Natural killer cell (primary cell): Measurements from ENCODE around the gene AATK. TPM values are rescaled to one million over a fixed set of nuclear protein-coding genes. Genes with fewer than 3 reads are reported as not detected.

Source experiments
- ATAC-seq, 3 donors: fragments of 150-1000 bp in 2 of 3; fragments of 200-7000 bp in 1 of 3; cut with Tn5 transposase; 1 replicate in 1 of 3; 2 replicates in 2 of 3; pipeline ENCODE4 v1.10.0; 2021; ENCODE audit warnings: mild to moderate bottlenecking in 2 of 3, moderate library complexity in 2 of 3
- DNase-seq, 2 donors: peaks; one replicate each; pipeline versions ENCODE4 v3.0.0 to v3.0.0-alpha.2; 2013 to 2021; ENCODE audit warnings: mixed read lengths in 1 of 2
- H3K27ac ChIP-seq: one replicate; pipeline ENCODE4 v1.5.1; 2013; ENCODE audit warnings: mild to moderate bottlenecking, low read length
- H3K27me3 ChIP-seq: one replicate; pipeline ENCODE4 v1.6.1; 2013; ENCODE audit warnings: low read length; ENCODE audit not compliant: control insufficient read depth, insufficient read depth
- H3K36me3 ChIP-seq: one replicate; pipeline ENCODE4 v1.6.1; 2013; ENCODE audit warnings: low read length; ENCODE audit not compliant: control insufficient read depth, insufficient read depth
- H3K4me1 ChIP-seq: one replicate; pipeline ENCODE4 v1.6.1; 2013; ENCODE audit warnings: low read length; ENCODE audit not compliant: control insufficient read depth, insufficient read depth
- H3K4me3 ChIP-seq: one replicate; pipeline ENCODE4 v1.5.1; 2013; ENCODE audit warnings: low read length
- H3K9me3 ChIP-seq: one replicate; pipeline ENCODE4 v1.6.1; 2013; ENCODE audit warnings: low read length; ENCODE audit not compliant: control insufficient read depth, insufficient read depth
- H3K27ac Mint-ChIP-seq, 2 donors: one replicate each; pipeline ENCODE4 v1.8.0; 2022; ENCODE audit warnings: mild to moderate bottlenecking in 2 of 2, mixed read lengths in 2 of 2, moderate library complexity in 1 of 2
- H3K27me3 Mint-ChIP-seq, 2 donors: one replicate each; pipeline ENCODE4 v1.8.0; 2022; ENCODE audit warnings: low read depth in 2 of 2, mixed read lengths in 2 of 2
- H3K36me3 Mint-ChIP-seq: one replicate; pipeline ENCODE4 v1.8.0; 2022; ENCODE audit warnings: mixed read lengths
- H3K4me1 Mint-ChIP-seq, 2 donors: one replicate each; pipeline ENCODE4 v1.8.0; 2022; ENCODE audit warnings: mixed read lengths in 2 of 2
- H3K4me3 Mint-ChIP-seq: one replicate; pipeline ENCODE4 v1.8.0; 2022; ENCODE audit warnings: mild to moderate bottlenecking, moderate library complexity, mixed read lengths
- H3K9me3 Mint-ChIP-seq, 2 donors: one replicate each; pipeline ENCODE4 v1.8.0; 2022; ENCODE audit warnings: mixed read lengths in 2 of 2
- WGBS: methylation state at CpG from one replicate; pipeline ENCODE4 v1.1.7; 2013; ENCODE audit warnings: missing lambda C conversion rate; ENCODE audit not compliant: insufficient coverage; 5-methylcytosine and 5-hydroxymethylcytosine counted together
- intact Hi-C: fragments of 100-400 bp; cut with micrococcal nuclease; formaldehyde crosslinking; loops from one replicate; pipeline ENCODE4 v1.14.2; 2022
- total RNA-seq, 4 donors: library from RNA; stranded (reverse); fragments of 120-200 nt in 1 of 4; gene quantifications; one replicate each; pipeline versions ENCODE4 v1.2.3 to v1.2.4, GENCODE V29; 2013 to 2022
- TF ChIP-seq, protein P1 (sequence below): fragments of 200-600 bp; IDR thresholded peaks from one replicate; pipeline ENCODE4 v1.8.0; 2022; ENCODE audit warnings: antibody characterized with exemption

Gene AATK, protein sequence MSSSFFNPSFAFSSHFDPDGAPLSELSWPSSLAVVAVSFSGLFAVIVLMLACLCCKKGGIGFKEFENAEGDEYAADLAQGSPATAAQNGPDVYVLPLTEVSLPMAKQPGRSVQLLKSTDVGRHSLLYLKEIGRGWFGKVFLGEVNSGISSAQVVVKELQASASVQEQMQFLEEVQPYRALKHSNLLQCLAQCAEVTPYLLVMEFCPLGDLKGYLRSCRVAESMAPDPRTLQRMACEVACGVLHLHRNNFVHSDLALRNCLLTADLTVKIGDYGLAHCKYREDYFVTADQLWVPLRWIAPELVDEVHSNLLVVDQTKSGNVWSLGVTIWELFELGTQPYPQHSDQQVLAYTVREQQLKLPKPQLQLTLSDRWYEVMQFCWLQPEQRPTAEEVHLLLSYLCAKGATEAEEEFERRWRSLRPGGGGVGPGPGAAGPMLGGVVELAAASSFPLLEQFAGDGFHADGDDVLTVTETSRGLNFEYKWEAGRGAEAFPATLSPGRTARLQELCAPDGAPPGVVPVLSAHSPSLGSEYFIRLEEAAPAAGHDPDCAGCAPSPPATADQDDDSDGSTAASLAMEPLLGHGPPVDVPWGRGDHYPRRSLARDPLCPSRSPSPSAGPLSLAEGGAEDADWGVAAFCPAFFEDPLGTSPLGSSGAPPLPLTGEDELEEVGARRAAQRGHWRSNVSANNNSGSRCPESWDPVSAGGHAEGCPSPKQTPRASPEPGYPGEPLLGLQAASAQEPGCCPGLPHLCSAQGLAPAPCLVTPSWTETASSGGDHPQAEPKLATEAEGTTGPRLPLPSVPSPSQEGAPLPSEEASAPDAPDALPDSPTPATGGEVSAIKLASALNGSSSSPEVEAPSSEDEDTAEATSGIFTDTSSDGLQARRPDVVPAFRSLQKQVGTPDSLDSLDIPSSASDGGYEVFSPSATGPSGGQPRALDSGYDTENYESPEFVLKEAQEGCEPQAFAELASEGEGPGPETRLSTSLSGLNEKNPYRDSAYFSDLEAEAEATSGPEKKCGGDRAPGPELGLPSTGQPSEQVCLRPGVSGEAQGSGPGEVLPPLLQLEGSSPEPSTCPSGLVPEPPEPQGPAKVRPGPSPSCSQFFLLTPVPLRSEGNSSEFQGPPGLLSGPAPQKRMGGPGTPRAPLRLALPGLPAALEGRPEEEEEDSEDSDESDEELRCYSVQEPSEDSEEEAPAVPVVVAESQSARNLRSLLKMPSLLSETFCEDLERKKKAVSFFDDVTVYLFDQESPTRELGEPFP (N-terminal part only)
- total RNA-seq = 10 to 100 TPM in 2 of 3 donors, 1 to 10 TPM in 1; 8.5 to 13.7 (median 10.4) TPM
- 2.4 TPM for total RNA-seq (2013)

DNA sequence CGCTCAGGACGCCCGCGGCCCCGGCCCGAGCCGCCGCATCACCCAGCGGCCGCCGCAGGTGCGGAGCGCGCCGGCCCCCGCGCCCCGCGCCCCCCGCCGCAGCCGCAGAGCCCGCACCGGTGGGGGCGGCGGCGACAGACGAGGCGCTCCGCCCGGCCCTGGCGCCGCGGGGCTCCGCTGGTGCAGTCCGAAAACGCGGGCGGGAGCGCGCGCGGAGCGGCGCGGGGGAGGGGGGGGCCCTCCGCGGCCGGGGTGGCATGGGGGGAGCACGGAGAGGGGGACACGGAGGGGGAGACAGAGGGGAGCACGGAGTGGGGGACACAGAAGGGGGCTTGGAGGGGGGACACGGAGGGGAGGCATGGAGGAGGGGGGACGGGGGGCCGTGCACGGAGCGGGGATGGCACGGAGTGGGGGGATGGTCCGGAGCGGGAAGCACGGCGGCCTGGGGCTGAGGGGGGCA lies at the start of gene AATK:
AATK (minus strand) TSS at position 189 of the 460 bp plus-strand sequence. CDS start 229 bp downstream, outside the sequence.
- H3K9me3 Mint-ChIP-seq = no peaks in the 10 kb centered on the region
- peaks cover 8% of the 10 kb centered on the region for H3K4me1 ChIP-seq
- H3K4me3 Mint-ChIP-seq = peak within 1 kb of the TSS; percentile 80
- no peak within 1 kb of the TSS for H3K4me3 ChIP-seq
- no peak for DNase-seq
- TF ChIP-seq, protein P1, sequence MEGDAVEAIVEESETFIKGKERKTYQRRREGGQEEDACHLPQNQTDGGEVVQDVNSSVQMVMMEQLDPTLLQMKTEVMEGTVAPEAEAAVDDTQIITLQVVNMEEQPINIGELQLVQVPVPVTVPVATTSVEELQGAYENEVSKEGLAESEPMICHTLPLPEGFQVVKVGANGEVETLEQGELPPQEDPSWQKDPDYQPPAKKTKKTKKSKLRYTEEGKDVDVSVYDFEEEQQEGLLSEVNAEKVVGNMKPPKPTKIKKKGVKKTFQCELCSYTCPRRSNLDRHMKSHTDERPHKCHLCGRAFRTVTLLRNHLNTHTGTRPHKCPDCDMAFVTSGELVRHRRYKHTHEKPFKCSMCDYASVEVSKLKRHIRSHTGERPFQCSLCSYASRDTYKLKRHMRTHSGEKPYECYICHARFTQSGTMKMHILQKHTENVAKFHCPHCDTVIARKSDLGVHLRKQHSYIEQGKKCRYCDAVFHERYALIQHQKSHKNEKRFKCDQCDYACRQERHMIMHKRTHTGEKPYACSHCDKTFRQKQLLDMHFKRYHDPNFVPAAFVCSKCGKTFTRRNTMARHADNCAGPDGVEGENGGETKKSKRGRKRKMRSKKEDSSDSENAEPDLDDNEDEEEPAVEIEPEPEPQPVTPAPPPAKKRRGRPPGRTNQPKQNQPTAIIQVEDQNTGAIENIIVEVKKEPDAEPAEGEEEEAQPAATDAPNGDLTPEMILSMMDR = no peak
- H3K4me1 Mint-ChIP-seq = peaks cover 2 to 3% of the 10 kb centered on the region in 2 donors
- H3K27ac ChIP-seq = no peak within 1 kb of the TSS
- no peaks in the 10 kb centered on the region for H3K36me3 Mint-ChIP-seq
- no peaks in the 10 kb centered on the region for H3K9me3 ChIP-seq
- intact Hi-C loops = no loop called here
- H3K36me3 ChIP-seq = no peaks in the 10 kb centered on the region
- under 1% methylated on average over 43 of the region's 62 CpGs for WGBS
- peaks cover 14% of the 10 kb centered on the region for H3K27me3 ChIP-seq
- peak in 1 of 3 donors; percentile 51 for ATAC-seq
- no peak within 1 kb of the TSS for H3K27ac Mint-ChIP-seq
- H3K27me3 Mint-ChIP-seq = peaks cover 0 to 7% of the 10 kb centered on the region in 2 donors

DNA sequence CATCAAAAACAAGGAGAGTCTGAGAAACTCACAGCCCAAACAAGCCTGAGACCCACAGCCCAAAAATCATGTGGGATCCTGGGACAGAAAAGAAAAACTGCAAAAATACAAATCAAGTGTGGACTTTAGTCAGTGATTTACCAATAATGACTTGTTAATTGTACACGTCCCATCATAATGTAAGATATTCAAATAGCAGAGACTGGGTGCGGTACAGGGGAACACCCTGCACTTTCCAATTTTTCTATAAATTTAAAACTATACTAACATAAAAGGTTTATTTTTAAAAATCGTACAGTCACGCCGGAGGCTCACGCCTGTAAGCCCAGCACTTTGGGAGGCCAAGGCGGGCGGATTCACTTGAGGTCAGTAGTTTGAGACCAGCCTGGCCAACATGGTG lies 48.0 kb upstream of the AATK start:
- no peak overlapping the region for H3K27ac ChIP-seq
- Mint-ChIP-seq H3K36me3 (no peaks in the 10 kb centered on the region), H3K27me3 (no peaks in the 10 kb centered on the region), H3K4me1 (peaks cover 0 to 6% of the 10 kb centered on the region in 2 donors), H3K27ac (no peak overlapping the region), H3K9me3 (no peaks in the 10 kb centered on the region), H3K4me3 (no peak overlapping the region)
- TF ChIP-seq, protein P1 = no peak
- H3K36me3 ChIP-seq = no peaks in the 10 kb centered on the region
- ATAC-seq (no peak), DNase-seq (no peak)
- no peaks in the 10 kb centered on the region for H3K9me3 ChIP-seq
- intact Hi-C loops = no loop called here
- no peaks in the 10 kb centered on the region for H3K27me3 ChIP-seq
- H3K4me1 ChIP-seq = no peaks in the 10 kb centered on the region
- 96% methylated on average over 8 of the region's 8 CpGs for WGBS
- no peak overlapping the region for H3K4me3 ChIP-seq

- Mint-ChIP-seq H3K9me3 (no peaks in the 10 kb centered on the region), H3K4me3 (no peak overlapping the region), H3K4me1 (peaks cover 0 to 6% of the 10 kb centered on the region in 2 donors), H3K27ac (no peak overlapping the region), H3K27me3 (no peaks in the 10 kb centered on the region), H3K36me3 (no peaks in the 10 kb centered on the region)
- no peaks in the 10 kb centered on the region for H3K9me3 ChIP-seq
- ATAC-seq = no peak
- DNase-seq = no peak
- TF ChIP-seq, protein P1 = no peak
- H3K4me1 ChIP-seq = no peaks in the 10 kb centered on the region
- H3K27me3 ChIP-seq = no peaks in the 10 kb centered on the region
- H3K4me3 ChIP-seq = no peak overlapping the region
- no peak overlapping the region for H3K27ac ChIP-seq
- 85% methylated on average over 8 of the region's 9 CpGs for WGBS
- intact Hi-C loops = no loop called here
- no peaks in the 10 kb centered on the region for H3K36me3 ChIP-seq
These were observed 46.3 kb upstream of the AATK start for GRCh38 chr17:81212365-81212764.
